Type B pancreatic cell (in vitro differentiated cells): ENCODE measurements around the gene BTN3A1. TPM values are rescaled to one million over a fixed set of nuclear protein-coding genes. Genes with fewer than 3 reads are reported as not detected.
A peak's percentile ranks its signal among the peaks of the same experiment; 100 is the strongest.

Experiments
- DNase-seq: peaks from one replicate; pipeline ENCODE4 v3.0.0; 2021; ENCODE audit warnings: mixed read lengths; ENCODE audit not compliant: unreplicated experiment; ENCODE audit errors: extremely low spot score
- H3K27ac Mint-ChIP-seq: 2 replicates; pipeline ENCODE4 v1.8.0; 2021; ENCODE audit warnings: mild to moderate bottlenecking, mixed read lengths
- H3K27me3 Mint-ChIP-seq: 2 replicates; pipeline ENCODE4 v1.8.0; 2021; ENCODE audit warnings: mixed read lengths
- H3K36me3 Mint-ChIP-seq: 2 replicates; pipeline ENCODE4 v1.8.0; 2021; ENCODE audit warnings: mixed read lengths
- H3K4me1 Mint-ChIP-seq: one replicate; pipeline ENCODE4 v1.8.0; 2021; ENCODE audit warnings: mixed read lengths; ENCODE audit not compliant: unreplicated experiment
- H3K4me3 Mint-ChIP-seq: 2 replicates; pipeline ENCODE4 v1.8.0; 2021; ENCODE audit warnings: mild to moderate bottlenecking, mixed read lengths
- H3K9me3 Mint-ChIP-seq: 2 replicates; pipeline ENCODE4 v1.8.0; 2021; ENCODE audit warnings: mixed read lengths
- CTCF ChIP-seq: fragments of 200-600 bp; sonication (generic); conservative IDR thresholded peaks from 2 replicates; pipeline ENCODE4 v1.5.0; 2021; ENCODE audit warnings: antibody characterized with exemption, mild to moderate bottlenecking
- total RNA-seq: library from RNA; stranded (reverse); gene quantifications from 2 replicates; pipeline ENCODE4 v1.2.1, GENCODE V29; 2021; ENCODE audit warnings: low replicate concordance

BTN3A1 gene
- total RNA-seq, 1 donor from 2014 or later = 19.6 TPM

GRCh38 chr6:26398555-26398954 lies 3.5 kb upstream of the BTN3A1 start:
- no peaks in the 10 kb centered on the region for H3K9me3 Mint-ChIP-seq
- H3K4me1 Mint-ChIP-seq = peaks cover 15% of the 10 kb centered on the region
- TF ChIP-seq CTCF = no peak
- peaks cover 13% of the 10 kb centered on the region for H3K27me3 Mint-ChIP-seq
- H3K36me3 Mint-ChIP-seq = no peaks in the 10 kb centered on the region
- H3K27ac Mint-ChIP-seq = no peak overlapping the region
- H3K4me3 Mint-ChIP-seq = no peak overlapping the region
- DNase-seq = no peak

DNA sequence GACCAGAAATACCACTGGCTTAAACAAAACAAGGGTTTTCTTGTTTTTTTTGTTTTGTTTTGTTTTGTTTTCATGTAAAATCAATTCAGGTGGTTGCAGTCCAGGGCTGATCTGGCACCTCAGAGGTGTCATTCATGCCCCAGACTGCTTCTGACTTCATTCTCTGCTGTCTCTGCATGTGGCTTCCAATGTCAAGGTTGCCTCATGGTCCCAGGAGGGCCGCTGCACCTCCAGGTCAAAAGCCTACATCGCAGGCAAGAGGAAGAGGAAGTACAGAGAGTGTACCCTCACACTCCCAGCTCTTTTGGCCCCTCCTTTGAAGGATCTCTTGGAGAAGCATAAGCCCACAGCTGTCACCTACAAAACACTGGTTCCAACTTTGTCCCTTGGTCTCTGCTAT lies 1.4 kb upstream of the BTN3A1 start:
- Mint-ChIP-seq H3K9me3 (no peaks in the 10 kb centered on the region), H3K27ac (no peak overlapping the region), H3K27me3 (peaks cover 13% of the 10 kb centered on the region), H3K36me3 (peaks cover 3% of the 10 kb centered on the region), H3K4me3 (no peak overlapping the region), H3K4me1 (peaks cover 20% of the 10 kb centered on the region)
- no peak for TF ChIP-seq CTCF
- no peak for DNase-seq

DNA sequence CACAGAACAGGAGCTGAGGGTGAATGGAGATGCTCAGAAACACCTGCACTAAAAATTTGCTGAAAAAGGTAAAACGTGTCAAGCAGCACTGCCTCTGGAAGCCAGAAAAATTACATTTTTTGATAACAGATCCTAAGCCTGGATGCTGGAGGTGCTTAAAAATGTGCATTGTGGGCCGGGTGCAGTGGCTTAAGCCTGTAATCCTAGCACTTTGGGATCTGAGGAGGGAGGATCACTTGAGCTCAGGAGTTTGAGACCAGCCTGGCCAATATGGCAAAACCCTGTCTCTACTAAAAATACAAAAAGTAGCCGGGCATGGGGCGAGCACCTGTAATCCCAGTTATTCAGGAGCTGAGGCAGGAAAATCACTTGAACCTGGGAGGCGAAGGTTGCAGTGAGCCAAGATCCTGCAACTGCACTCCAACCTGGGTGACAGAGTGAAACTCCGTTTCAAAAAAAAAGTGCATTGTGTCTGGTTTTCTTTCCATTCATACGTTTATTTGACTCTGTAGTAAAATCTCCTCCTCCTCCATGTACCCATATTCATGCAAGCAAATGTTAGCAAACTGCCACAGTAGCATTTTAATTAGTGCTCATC lies 587 bp upstream of the BTN3A1 start:
- H3K36me3 Mint-ChIP-seq = peaks cover 4% of the 10 kb centered on the region
- peak overlapping the region; percentile 97 for H3K4me3 Mint-ChIP-seq
- TF ChIP-seq CTCF = no peak
- H3K27ac Mint-ChIP-seq = peak overlapping the region; percentile 98
- no peak for DNase-seq
- peaks cover 14% of the 10 kb centered on the region for H3K4me1 Mint-ChIP-seq
- no peaks in the 10 kb centered on the region for H3K9me3 Mint-ChIP-seq
- peaks cover 11% of the 10 kb centered on the region for H3K27me3 Mint-ChIP-seq

DNA sequence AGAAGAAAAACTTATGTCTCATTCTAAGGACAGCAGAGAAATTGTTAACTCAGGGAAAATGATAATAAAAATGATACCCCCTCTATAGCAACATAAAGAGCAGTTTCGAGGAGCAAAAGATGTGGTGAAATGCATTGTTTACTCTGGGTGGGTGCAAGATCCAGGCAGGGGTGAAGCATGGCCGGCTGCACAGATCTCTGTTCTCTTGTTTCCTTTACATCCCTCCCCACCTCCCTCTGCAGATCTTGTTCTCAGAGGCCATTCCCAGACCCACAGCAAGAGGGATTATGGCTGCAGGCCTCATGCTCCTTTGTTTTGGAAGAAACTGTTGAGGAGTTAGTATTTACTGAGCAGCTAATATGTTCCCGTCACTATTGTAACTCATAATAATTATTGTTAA lies 1.8 kb downstream of the BTN3A1 start:
- no peaks in the 10 kb centered on the region for H3K9me3 Mint-ChIP-seq
- no peak overlapping the region for H3K27ac Mint-ChIP-seq
- peak overlapping the region; percentile 68 for H3K4me3 Mint-ChIP-seq
- no peak for DNase-seq
- H3K4me1 Mint-ChIP-seq = peaks cover 14% of the 10 kb centered on the region
- TF ChIP-seq CTCF = no peak
- peaks cover 6% of the 10 kb centered on the region for H3K27me3 Mint-ChIP-seq
- peaks cover 8% of the 10 kb centered on the region for H3K36me3 Mint-ChIP-seq

DNA sequence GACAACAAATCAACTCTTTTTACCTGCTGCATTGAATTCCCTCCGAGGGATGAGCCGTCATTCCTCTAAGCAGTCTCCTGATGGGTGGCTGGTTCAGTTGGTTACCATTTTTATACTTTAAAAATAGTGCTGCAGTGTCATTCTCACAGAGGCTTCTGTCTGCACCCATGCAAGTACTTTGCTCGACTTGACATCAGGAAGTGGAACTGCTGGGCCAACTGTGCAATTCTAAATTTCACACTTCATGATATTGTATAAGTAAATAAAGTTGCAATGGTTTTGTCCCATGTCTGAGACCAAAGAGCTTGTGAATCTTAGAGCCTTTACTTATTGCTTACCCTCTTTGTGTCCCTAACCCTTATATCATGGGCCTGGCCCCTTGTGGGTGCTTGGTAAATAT lies 2.5 kb downstream of the BTN3A1 start:
- H3K9me3 Mint-ChIP-seq = no peaks in the 10 kb centered on the region
- H3K27ac Mint-ChIP-seq = no peak overlapping the region
- peaks cover 8% of the 10 kb centered on the region for H3K36me3 Mint-ChIP-seq
- peaks cover 14% of the 10 kb centered on the region for H3K4me1 Mint-ChIP-seq
- DNase-seq = no peak
- TF ChIP-seq CTCF = no peak
- H3K27me3 Mint-ChIP-seq = peaks cover 6% of the 10 kb centered on the region
- H3K4me3 Mint-ChIP-seq = no peak overlapping the region
